Measurements from ENCODE around the gene POU2AF3. TPM values are rescaled to one million over a fixed set of nuclear protein-coding genes. Genes with fewer than 3 reads are reported as not detected.
A peak's percentile ranks its signal among the peaks of the same experiment; 100 is the strongest.
"Not testable (repeated sequence)": the region's sequence is repeated elsewhere in the genome, so short reads cannot be mapped to it uniquely, and the experiment has no call there.

Gene POU2AF3, protein sequence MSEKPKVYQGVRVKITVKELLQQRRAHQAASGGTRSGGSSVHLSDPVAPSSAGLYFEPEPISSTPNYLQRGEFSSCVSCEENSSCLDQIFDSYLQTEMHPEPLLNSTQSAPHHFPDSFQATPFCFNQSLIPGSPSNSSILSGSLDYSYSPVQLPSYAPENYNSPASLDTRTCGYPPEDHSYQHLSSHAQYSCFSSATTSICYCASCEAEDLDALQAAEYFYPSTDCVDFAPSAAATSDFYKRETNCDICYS
- total RNA-seq, result 0.41 TPM

DNA sequence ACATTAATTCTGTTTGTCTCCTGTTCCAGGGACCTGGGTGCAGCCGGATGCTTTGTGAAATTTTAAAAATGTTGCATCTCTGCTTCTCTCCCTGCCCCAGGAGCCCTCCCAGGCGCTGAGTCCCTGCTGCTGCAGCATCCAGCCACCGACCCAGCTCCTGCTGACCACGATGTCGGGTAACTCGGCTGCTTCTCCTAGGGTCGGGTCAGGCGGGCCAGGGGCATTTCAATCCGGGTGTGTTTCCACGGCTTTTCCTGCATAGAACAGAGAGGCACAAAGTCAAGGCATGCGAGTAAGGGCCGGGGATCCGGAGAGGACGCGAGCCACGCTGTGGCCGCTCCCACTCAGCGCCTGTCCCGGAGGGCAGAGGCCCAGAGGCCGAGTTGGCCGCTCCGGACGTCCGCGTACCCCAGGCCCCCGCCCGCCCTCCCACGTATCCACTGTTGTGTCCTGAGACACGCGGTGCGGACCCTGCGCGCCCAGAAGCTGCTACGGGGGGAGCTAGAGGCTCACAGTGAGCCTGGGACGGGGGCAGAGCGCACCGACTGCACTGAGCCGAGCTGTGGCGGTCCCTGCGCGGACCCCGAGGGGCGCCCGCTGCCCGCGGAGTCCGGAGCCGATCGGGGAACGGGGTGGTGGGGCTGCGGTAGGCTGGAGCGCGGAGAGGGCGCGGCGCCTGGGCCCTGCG, at the start of gene POU2AF3:
TSS of gene POU2AF3 (plus strand) at position 134 of the 688 bp plus-strand sequence. CDS start at position 170, 36 bp downstream.
- FAIRE-seq, result no peak
- peak in 1 of 2 donors; percentile 43 for DNase-seq (ENCODE audit: low spot score in 2 of 2)

DNA sequence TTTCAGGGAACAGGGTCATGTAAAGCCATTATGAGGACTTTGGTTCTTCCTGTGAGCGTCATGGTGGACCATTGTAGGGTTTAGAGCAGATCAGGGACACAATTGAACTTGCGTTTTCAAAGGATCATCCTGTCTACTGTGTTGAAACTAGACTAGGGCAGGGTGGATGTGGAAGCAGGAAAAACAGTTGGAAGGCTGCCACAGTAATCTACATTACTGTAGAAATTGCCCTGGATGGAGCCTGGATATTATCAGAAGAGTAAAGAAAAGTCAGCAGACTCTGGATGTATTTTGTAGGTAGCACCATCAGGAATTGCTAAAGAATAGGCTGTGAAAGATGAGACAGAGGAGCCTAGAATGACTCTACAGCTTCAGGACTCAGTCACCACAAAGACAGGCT, 47.4 kb upstream of the POU2AF3 start:
- no peak for DNase-seq (ENCODE audit: low spot score in 2 of 2)
- no peak for FAIRE-seq

DNA sequence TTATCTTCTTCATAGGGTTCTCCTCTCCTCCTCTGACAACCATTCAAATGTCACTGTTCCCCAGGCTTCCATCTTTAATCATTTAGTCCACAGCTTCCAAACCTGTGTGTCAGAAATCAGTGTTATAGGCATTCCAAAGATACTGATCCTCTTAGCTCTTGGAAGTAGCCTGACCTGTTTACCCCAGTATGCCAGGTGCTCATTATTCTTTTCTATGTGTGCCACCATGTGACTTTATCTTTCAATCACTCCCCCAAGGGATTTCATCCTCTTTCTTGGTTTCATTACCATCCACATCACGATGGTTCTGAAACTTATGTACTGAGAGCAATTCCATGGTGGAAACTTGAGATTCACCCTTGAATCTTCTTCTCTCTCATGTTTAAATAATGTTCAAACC, 45.2 kb upstream of the POU2AF3 start:
- FAIRE-seq (no peak), DNase-seq (ENCODE audit: low spot score in 2 of 2) (no peak)

DNA sequence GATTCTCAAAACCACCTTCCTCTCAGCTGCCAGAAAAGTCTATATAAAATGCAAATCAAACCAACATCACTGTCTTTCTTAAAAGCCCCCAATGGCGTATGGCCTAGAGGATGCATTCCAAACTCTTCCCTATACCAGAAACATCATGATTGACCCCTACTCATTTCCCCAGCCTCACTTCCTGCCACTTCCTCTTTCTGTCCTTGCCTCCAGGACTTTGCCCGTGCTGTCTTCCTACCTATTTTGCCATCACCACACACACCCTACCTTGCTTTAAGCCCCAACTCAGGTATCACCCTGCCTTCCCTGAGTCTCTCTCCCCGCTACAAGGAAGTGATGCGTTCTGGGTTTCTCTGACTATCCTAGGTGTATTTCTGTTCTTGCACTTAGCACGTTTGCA, 44.7 kb upstream of the POU2AF3 start:
- no peak for FAIRE-seq

DNA sequence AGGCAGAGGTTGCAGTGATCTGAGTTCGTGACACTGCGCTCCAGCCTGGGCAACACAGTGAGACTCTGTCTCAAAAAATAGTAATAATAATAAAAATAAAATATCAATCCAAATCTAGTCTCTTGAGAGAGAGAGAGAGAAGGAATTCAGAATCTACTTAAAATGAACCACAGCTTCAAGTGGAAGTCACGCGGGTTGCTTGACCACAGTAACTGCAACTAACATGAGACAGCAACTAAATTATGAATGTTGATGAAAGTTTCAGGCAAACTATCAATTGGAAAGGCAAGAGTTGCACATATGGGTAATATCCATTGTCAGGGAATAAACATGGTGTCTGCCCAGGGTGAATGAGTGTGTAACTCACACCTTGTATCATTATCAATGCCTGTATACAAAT, 40.3 kb upstream of the POU2AF3 start:
- FAIRE-seq (no peak), DNase-seq (ENCODE audit: low spot score in 2 of 2) (no peak)

More for the DNA sequence above, 44.7 kb upstream of the POU2AF3 start:
- DNase-seq (ENCODE audit: low spot score in 2 of 2), result no peak

DNA sequence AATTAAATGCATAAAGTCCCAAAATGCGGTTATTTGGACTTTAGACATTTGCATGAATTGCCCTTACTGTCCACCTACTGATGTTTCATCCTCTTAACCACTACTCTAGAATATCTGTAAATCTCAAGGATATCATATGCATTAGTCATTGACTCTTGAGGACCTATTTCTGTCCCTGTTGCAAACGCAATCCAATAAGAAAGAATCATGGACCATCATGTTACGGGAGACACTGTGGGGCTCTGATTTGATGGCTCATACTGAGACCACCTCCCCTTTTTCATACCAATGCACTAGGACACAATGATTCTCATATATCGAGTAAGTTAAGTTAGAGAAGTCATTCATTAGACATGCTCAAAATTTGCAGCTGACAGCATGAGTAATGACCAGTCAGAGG, 38.5 kb upstream of the POU2AF3 start:
- no peak for FAIRE-seq
- no peak for DNase-seq (ENCODE audit: low spot score in 2 of 2)

DNA sequence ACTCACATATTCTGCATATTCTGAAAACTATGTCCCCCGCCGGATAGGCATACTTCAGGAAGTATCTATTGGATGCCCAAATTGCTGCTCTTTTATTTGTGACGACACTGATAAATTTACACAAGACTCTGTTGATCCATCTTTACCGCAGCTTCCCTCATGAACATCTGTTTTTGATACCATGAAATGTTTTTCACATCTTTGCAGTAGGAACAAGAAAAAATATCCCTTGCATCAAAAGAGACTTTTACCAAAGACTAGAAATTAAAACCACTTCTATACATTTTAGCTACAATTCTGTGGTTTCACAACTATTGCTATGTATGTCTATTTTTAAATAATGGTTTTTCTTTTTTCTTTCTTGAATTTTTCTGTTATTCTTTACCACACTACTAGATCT, 37.5 kb upstream of the POU2AF3 start:
- no peak for FAIRE-seq
- DNase-seq (ENCODE audit: low spot score in 2 of 2), result no peak

DNA sequence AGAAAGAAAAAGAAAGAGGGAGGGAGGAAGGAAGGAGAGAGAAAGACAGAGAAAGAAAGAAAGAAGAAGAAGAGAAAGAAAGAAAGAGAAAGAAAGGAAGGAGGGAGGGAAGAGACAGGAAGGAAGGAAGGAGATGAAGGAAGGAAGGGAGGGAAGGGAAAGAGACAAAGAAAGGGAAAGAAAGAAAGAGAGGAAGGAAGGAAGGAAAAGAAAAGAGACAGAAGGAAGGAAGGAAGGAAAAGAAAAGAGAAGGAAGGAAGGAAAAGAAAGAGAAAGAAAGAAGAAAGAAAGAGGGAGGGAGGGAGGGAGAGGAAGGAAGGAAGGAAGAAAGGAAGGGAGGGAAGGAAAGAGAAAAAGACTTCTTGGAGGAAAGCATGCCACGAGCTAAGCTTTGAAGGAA, 33.7 kb upstream of the POU2AF3 start:
- DNase-seq (ENCODE audit: low spot score in 2 of 2) (no peak), FAIRE-seq (no peak)

DNA sequence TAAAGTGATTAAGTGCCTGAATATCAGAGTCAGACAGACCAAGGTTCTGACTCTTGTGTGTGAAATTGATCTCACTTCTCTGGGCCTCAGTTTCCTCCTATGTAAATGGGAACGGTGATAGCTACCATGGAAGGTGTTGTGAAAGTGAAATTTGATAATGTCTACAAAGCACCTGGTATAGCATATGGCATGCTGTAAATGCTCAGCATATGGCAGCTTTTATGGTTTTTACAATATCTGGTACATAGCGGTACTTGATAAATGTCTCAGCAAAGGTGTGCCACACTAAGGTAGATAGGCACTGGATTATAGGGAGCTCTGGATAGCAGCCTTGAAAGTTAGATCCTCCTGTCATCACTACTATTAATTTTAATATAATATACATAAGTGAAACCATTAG, 32.9 kb upstream of the POU2AF3 start:
- FAIRE-seq, result no peak

DNA sequence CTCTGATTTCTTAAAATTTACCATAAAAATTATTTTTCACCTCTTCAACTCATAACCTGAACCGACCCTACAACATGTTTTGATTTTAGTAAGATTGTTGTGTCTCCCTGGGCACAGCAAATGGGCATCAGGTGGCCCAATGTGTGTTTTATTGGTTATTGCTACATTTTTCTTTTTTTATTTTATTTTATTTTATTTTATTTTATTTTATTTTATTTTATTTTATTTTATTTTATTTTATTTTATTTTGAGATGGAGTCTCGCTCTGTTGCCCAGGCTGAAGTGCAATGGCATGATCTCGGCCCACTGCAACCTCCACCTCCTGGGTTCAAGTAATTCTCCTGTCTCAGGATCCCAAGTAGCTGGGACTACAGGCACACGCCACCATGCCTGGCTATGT, 30.0 kb upstream of the POU2AF3 start:
- not testable (repeated sequence) for DNase-seq (ENCODE audit: low spot score in 2 of 2); FAIRE-seq

More for the DNA sequence above, 32.9 kb upstream of the POU2AF3 start:
- DNase-seq (ENCODE audit: low spot score in 2 of 2), result no peak

DNA sequence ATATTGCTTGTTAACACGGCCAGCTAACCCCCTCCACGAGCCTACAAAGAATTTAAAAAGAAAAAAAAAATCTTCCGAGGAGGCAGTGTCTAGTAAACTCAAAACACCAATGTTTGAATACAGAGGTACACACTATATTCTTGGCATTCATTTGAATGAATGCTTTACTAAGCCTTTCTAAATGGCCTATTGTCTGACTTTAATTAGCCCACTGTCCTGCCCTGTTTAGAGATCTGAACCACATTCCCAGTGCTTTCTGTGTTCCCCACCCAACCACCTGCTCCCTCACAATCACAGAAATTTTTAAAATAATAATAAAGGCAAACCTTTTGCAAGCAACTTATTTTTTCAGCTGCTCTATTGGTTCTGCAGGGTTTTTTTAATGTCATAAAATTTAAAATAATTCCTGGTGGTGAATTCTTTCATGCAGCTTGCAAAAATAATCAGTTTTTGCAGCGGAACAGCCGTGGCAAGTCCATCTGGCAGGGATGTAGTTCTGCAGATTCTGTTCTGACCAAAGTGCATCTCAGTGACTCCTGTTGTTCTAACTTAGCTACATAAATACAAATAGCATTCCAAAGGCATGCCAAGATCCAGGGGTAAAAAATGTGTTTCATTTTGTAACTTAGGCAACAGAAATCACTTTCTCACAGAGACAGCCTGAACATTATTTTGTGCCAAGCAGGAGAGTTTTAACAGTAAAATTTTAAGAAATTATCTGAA, 29.0 kb upstream of the POU2AF3 start:
- FAIRE-seq (peak; percentile 44), DNase-seq (ENCODE audit: low spot score in 2 of 2) (no peak)

DNA sequence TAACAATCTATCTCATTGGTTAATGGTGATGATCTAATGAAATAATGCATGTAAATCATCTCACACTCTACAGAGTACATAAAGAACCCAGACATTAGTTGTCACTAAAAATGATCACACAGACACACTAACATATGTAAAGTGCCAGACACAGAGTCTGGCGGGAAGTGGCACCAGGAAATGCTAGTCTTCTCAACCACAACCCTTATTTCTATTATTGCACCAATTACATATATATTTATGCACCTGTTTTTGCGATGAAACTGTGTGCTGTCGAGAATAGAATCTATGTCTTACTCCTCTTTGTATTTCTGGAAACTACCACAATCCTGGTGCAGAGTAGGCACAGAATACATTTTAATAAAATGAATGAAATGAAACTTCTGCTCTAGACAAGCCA, 25.9 kb upstream of the POU2AF3 start:
- DNase-seq (ENCODE audit: low spot score in 2 of 2), result no peak
- FAIRE-seq, result no peak

DNA sequence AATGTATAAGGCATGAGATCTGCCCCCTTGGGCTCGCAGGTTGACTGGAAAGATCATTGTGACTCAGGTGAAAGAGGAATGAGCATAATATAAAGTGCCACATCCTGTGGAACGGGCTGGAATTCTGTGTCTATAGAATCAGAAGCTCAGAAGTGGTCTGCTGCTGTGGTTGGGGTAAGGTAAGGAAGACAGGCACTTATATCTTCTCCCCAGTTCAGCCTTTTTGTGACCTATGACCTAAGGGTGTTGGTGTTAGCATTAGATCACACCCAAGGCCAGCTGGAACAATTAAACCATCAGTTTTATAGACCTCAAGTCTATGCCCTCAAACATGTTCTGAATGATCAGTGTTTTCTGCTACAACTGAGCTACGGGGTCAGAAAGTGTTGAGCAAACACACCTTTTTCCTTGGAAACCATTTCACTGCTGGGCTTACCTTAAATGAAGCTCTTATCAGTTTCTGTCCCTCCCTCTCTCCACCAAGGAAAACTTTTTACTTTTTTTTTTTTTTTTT, 15.7 kb upstream of the POU2AF3 start:
- DNase-seq (ENCODE audit: low spot score in 2 of 2) (no peak), FAIRE-seq (no peak)

DNA sequence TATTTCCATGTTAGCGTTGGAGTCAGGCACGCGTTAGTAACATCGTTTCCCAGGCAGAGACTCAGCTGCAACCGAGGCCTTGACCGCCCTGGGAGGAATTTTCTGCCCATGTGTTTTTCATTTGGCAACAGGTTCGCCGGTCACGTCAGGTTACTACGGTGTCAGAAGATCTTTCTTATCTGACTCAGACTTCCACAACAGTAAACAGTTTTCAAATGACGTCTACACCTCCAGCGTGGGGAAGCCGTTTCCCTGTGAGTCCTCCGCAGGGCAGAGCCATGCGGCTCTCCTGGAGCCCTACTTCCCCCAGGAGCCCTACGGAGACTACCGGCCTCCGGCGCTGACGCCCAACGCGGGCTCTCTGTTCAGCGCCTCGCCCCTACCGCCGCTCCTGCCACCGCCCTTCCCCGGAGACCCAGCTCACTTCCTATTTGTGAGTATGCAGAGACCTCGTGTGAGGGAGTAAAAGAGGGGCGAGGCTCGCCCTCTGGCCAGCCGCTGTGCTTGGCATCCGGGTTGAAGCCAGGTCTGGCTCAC, 14.3 kb upstream of the POU2AF3 start:
- FAIRE-seq, result no peak

DNA sequence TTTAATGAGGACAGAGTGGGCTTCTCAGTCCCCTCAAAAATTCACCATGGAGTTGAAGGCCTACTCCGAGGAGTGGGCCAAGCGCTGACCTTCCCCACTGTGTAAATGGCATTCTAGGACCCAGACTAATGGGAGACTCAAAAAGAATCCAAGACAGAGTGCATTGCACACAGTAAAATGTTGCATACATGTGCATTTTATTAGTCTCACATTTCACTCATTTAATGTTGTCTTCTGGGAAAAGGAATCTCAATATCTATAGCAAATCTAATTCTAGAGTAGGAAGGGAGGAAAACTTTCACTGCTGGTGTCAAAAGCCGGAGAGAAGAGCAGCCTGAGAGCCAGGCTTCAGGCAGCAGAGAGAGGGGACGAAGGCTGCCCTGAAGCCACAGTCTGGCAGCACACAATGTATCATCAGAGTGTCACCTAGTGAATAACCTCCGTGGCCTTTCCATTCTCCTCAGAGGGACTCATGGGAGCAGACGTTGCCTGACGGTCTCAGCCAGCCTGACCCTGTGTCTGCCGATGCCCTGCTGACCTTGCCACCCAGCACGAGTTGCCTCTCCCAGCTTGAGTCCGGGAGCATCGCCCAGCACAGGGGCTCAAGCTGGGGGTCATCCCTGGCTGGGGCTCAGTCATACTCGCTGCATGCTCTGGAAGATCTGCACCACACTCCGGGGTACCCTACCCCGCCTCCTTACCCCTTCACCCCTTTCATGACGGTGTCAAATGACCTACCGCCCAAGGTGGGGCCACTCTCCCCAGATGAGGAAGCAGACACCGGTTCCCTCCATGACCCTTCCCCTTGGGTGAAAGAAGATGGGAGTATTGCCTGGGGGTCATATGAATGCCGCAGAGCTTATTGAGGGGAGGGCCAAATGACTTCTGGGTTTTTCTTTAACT, 12.9 kb upstream of the POU2AF3 start:
- no peak for DNase-seq (ENCODE audit: low spot score in 2 of 2)
- no peak for FAIRE-seq

More for the DNA sequence above, 14.3 kb upstream of the POU2AF3 start:
- DNase-seq (ENCODE audit: low spot score in 2 of 2), result no peak

DNA sequence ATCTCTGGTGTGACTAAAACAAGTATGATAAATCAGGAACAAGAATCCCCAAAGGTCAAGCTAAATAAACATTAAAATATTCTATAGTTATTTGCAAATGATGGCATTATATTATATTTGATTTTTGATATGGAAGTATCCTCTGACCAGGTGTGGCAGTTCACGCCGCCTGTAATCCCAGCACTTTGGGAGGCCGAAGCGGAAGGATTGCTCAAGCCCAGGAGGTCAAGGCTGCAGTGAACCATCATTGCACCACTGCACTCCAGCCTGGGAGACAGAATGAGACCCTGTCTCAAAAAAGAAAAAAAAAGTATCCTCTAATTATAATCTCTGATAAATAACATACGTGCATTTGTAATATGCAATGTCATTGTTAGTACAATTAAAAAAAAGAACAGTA, 6.6 kb upstream of the POU2AF3 start:
- FAIRE-seq (no peak), DNase-seq (ENCODE audit: low spot score in 2 of 2) (no peak)

DNA sequence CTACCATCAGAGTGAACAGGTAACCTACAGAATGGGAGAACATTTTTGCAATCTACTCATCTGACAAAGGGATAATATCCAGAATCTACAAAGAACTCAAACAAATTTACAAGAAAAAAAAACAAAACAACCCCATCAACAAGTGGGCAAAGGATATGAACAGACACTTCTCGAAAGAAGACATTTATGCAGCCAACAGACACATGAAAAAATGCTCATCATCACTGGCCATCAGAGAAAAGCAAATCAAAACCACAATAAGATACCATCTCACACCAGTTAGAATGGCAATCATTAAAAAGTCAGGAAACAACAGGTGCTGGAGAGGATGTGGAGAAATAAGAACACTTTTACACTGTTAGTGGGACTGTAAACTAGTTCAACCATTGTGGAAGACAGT, 5.9 kb upstream of the POU2AF3 start:
- not testable (repeated sequence) for FAIRE-seq

DNA sequence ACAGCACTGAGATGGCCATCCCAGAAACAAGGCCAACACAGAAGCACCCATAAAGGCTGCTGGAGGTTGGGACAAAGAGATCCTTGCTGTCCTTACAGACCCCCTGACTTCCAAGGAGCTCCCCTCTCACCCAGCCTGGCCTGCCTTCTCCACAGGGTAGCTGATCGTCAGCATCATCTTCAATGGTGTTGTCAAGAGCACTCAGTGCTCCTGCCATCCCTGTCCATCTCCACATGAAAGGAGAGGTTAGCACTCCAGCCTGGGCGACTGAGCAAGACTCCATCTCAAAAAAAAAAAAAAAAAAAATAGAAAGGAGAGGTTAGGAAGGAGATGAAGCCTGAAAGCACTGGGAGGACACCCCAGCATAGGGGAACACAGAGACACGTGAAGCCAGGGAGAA, 2.1 kb upstream of the POU2AF3 start:
- DNase-seq (ENCODE audit: low spot score in 2 of 2) (no peak), FAIRE-seq (no peak)

More for the DNA sequence above, 5.9 kb upstream of the POU2AF3 start:
- DNase-seq (ENCODE audit: low spot score in 2 of 2), result not testable (repeated sequence)

DNA sequence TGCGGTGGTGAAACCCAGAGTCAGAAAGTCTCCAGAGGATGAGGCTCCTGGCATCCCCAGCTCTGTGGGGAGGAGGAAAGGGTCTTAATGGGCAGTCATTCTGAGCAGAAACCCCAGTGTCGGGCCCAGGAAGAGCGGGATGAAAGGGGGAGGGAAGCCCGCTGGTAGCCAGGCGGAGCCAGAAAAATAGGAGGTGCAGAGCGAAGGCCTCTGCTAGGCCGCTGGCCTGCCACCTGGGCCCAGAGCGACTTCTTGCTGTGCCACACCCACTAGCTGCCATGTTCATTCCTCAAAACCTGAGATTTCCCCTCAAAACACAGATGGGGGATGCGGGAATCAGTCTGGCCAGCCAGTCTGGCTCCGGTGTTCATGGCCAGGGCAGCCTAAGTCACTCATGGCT, 650 bp upstream of the POU2AF3 start:
- no peak for DNase-seq (ENCODE audit: low spot score in 2 of 2)
- no peak for FAIRE-seq
